Cardiac fibroblast (primary cell): Measurements from ENCODE around the gene C11orf21.

ENCODE experiments used
- DNase-seq, 2 donors: peaks; one replicate each; pipeline versions ENCODE4 v3.0.0 to v3.0.0-alpha.2; 2010; ENCODE audit warnings: low read depth in 2 of 2
- H3K4me3 ChIP-seq, 2 donors: replicated peaks in 1 of 2; 1 replicate in 1 of 2; 2 replicates in 1 of 2; pipeline ENCODE4 v1.5.1; 2011; ENCODE audit warnings: low read depth in 2 of 2, low read length in 2 of 2, mild to moderate bottlenecking in 2 of 2, moderate library complexity in 1 of 2
- CTCF ChIP-seq: IDR thresholded peaks from one replicate; pipeline ENCODE4 v1.5.1; 2011; ENCODE audit warnings: low read depth, mild to moderate bottlenecking, low read length, inconsistent platforms

C11orf21 gene

GRCh38 chr11:2280208-2280607 lies 21.5 kb downstream of the C11orf21 start:
- no peak for TF ChIP-seq CTCF
- no peak overlapping the region for H3K4me3 ChIP-seq
- no peak for DNase-seq

- TF ChIP-seq CTCF: no peak
- DNase-seq: no peak
- no peak overlapping the region for H3K4me3 ChIP-seq
Measured at GRCh38 chr11:2277933-2278523, 23.7 kb downstream of the C11orf21 start.

GRCh38 chr11:2277008-2277346 lies 24.7 kb downstream of the C11orf21 start:
- no peak for DNase-seq
- no peak overlapping the region for H3K4me3 ChIP-seq
- no peak for TF ChIP-seq CTCF

GRCh38 chr11:2276280-2277007 lies 25.3 kb downstream of the C11orf21 start:
- TF ChIP-seq CTCF: no peak
- no peak for DNase-seq
- H3K4me3 ChIP-seq: no peak overlapping the region

- no peak for TF ChIP-seq CTCF
- no peak overlapping the region for H3K4me3 ChIP-seq
- no peak for DNase-seq
Measured at GRCh38 chr11:2275334-2276279, 26.1 kb downstream of the C11orf21 start.

GRCh38 chr11:2273771-2274170 lies 27.9 kb downstream of the C11orf21 start:
- DNase-seq: no peak
- no peak for TF ChIP-seq CTCF
- no peak overlapping the region for H3K4me3 ChIP-seq
